HG02970 (cell line): ENCODE results near the gene SLC16A8.

Source experiments
- ATAC-seq: cut with Tn5 transposase; IDR thresholded peaks from one replicate; pipeline ENCODE4 v1.9.1; 2021; ENCODE audit warnings: mild to moderate bottlenecking, moderate library complexity, moderate number of reproducible peaks; ENCODE audit not compliant: unreplicated experiment, low FRiP score

SLC16A8 gene

DNA sequence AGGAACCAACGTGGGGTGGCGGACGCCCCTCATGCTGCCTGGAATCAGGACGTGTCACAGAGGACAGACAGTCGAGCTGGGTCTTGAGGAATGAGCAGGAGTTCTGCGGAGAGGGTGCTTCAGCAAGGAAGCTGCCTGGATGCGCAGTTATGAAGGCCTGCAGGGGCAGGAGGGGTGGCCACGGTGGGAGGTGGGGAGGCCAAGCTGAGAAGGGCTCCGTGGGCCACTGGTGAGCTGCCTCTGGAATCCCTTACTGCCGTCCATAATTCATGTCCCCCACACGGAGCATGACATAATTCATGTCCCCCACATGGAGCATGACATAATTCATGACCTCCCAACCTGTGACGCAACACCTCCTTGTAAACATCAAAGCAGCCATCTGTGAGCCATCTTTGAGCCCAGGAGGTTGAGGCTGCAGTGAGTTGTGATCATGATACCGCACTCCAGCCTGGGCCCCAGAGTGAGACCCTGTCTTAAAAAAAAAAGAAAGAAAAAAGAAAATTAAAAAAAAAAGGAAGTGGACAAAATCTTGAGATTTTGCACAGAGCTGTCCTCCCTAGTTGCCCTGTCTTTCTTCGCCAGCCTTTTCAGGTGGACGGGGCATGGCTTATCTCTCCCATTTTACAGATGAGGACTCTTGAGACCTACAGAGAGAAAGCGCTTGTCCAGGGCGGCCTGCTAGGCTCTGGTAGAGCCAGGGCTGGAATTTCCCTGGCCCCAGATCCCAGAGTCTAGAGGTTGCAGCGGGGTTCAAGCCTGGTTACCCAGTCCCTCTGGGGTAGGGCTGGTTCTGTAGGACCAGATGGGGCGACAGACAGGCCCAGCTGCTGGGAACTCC, 51.1 kb downstream of the SLC16A8 start:
- ATAC-seq = no peak

DNA sequence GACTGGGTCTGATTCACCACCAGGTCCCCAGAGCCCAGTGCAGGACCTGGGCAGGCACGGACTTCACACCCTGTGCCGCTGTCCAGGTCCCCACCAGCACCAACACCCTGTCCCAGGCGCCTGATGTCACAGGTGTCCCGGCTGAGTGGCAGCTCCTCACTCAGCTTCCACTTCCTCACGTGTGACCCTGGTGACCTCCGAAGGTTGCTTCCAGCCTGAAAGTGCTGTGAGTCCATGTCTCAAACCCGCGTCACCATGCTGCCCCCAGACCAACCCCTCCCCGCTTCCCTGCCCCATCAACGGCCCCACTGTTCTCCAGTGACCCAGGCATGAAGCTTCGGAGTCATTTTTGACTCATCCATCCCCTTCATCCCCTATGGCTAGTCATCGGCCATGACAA, 52.5 kb downstream of the SLC16A8 start:
- ATAC-seq = no peak

DNA sequence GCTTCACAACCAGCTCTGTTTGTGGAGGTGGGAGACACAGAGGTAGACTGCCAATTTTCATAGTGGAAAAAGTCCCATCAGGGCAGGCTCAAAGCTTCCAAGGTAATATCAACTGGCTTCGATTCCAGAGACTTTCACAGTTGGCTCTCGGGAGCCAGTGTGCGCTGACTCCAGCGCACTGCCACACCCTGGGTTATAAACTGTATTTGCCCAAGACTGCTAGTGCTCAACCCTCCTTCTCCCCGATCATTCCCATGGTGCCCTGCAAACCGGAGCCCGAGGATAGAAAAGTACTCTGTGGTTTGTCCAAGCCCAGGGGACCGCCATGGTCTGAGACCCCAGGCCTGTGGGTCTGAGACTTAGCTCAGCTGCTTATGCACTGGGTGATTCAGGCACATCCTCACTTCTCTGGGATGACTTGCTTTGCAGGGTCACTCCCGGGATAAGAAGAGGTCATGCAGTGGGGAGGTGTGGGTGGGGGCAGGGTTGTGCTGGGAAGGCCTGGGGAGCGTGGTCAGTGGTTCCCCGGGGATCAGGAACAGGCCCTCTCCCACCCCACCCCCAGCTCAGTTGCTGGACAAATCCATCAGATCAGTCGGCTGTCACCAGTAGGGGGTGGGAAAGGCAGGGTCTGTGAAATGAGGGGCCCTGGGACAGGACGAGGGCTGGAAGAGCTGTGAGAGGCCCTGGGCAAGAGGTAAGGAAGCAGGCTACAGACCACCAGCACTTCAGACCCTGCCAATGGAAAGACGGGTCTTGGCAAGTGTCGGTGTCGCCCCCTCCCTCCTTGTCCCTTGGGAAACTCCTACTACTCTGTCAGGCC, 53.5 kb downstream of the SLC16A8 start:
- ATAC-seq = no peak

DNA sequence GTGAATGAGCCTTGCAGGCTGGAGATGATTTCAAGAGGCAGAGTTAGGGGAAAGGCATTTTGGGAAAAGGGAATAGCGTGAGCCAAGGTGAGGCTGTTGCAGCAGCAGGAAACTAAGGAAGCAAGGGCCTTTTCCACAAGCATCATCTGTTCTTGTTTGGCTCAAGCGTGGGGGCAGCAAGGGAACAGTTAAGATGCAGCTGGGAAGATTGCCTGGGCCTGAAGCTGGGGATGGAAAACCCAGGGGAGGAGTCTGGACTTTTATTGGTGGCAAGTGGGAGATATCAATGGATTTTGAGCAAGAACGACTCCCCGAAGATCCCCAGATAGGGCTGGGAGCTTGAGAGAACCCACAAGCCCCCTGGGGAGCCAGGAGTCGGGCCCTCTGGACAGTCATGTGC, 54.1 kb downstream of the SLC16A8 start:
- ATAC-seq = no peak

DNA sequence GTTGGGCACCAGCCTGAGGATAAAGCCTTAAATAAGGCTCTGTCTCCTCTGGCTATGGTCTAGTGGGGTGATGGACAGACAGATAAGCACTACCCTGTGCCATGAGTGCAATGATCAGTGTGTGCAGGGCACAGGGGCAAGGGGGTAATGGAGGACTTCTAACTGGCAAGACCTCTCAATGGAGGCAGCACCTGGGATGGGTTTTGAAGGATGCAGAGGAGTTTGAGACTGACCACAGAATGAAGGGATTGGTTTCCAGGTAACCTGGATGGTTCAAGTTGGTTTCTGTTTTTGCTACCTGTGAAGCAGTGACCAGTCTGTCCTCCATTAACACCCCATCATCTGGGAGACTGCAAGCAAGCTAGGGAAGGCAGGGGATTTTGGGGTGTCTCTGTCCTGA, 54.6 kb downstream of the SLC16A8 start:
- no peak for ATAC-seq

DNA sequence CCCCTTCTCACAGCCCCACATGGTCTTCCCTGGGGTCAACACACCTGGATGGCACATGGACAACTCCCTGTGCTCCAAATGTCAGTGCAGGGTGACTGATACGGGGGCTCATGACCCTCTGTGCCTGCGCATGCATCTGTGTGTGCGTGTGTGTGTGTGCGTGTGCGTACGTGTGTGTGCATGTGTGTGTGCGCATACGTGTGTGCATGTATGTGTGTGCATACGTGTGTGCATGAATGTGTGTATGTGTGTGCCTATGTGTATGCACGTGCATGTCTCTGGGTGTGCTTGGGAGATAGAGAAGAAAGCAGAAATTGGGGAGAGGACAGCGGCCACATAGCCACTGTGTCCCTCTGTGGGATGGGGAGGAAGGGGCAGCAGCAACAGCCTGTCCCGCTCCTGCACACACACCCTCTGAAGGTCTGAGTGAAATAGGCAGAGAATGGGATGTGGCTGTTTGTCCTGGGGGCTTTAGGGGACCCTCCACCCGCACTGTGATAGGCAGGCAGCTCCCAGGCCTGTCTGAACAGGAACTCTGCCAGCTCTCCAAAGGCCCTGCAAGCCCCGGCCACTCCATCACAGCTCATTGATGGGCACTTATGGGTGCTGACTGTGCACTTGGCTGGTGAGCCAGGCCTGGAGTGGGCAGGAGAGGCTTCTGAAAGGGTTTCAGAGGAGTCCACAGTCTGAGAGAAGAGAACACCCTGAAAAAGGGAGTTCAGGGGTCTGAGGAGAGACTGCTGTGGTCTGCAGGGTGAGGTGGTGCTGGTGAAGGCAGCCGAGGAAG, 55.4 kb downstream of the SLC16A8 start:
- no peak for ATAC-seq
